MG63 (cell line): Measurements from ENCODE around the gene ZYX. TPM values are rescaled to one million over a fixed set of nuclear protein-coding genes. Genes with fewer than 3 reads are reported as not detected.
"Not testable (repeated sequence)": the region's sequence is repeated elsewhere in the genome, so short reads cannot be mapped to it uniquely, and the experiment has no call there.

Experiments
- DNase-seq: peaks from one replicate; pipeline ENCODE4 v3.0.0-alpha.2; 2020
- H3K27me3 ChIP-seq: fragments of 250-450 bp; sonication (Bioruptor Pico); 2 replicates; pipeline ENCODE4 v1.5.1; 2020; ENCODE audit warnings: mild to moderate bottlenecking, moderate library complexity
- H3K36me3 ChIP-seq: fragments of 250-450 bp; sonication (Bioruptor Pico); 2 replicates; pipeline ENCODE4 v1.5.1; 2020; ENCODE audit warnings: mild to moderate bottlenecking, moderate library complexity
- H3K4me3 ChIP-seq: fragments of 250-450 bp; sonication (Bioruptor Pico); 2 replicates; pipeline ENCODE4 v1.5.1; 2020; ENCODE audit warnings: mild to moderate bottlenecking, moderate library complexity
- H3K9me3 ChIP-seq: fragments of 250-450 bp; sonication (Bioruptor Pico); 2 replicates; pipeline ENCODE4 v1.5.1; 2020; ENCODE audit warnings: mild to moderate bottlenecking, moderate library complexity
- total RNA-seq: library from RNA; depleted of rRNA; stranded (reverse); fragments of >200 nt; shearing (Covaris generic); gene quantifications from 2 replicates; pipeline ENCODE4 v1.2.3, GENCODE V29; 2014; ENCODE audit warnings: low replicate concordance

ZYX gene
- total RNA-seq, 1 experiment from 2014 or later: 30.9 TPM

- peaks cover 22% of the 10 kb centered on the region for H3K36me3 ChIP-seq
- no peak for DNase-seq
- H3K9me3 ChIP-seq: no peaks in the 10 kb centered on the region
- no peak overlapping the region for H3K4me3 ChIP-seq
- H3K27me3 ChIP-seq: no peaks in the 10 kb centered on the region
Observed at GRCh38 chr7:143390104-143390772, 9.1 kb downstream of the ZYX start.

GRCh38 chr7:143390773-143391317 is 9.7 kb downstream of the ZYX start:
- peaks cover 19% of the 10 kb centered on the region for H3K36me3 ChIP-seq

GRCh38 chr7:143391462-143392404 is 10.6 kb downstream of the ZYX start:
- no peak for DNase-seq
- Histone ChIP-seq H3K36me3 (peaks cover 17% of the 10 kb centered on the region), H3K27me3 (no peaks in the 10 kb centered on the region), H3K4me3 (no peak overlapping the region), H3K9me3 (no peaks in the 10 kb centered on the region)

More at GRCh38 chr7:143390773-143391317, 9.7 kb downstream of the ZYX start:
- no peak overlapping the region for H3K4me3 ChIP-seq
- no peaks in the 10 kb centered on the region for H3K9me3 ChIP-seq
- DNase-seq: no peak
- no peaks in the 10 kb centered on the region for H3K27me3 ChIP-seq

GRCh38 chr7:143392427-143392826 is 11.3 kb downstream of the ZYX start:
- peaks cover 12% of the 10 kb centered on the region for H3K36me3 ChIP-seq
- not testable (repeated sequence) for H3K4me3 ChIP-seq, H3K27me3 ChIP-seq, DNase-seq, H3K9me3 ChIP-seq

- no peaks in the 10 kb centered on the region for H3K9me3 ChIP-seq
- H3K36me3 ChIP-seq: peaks cover 12% of the 10 kb centered on the region
- DNase-seq: no peak
- H3K27me3 ChIP-seq: no peaks in the 10 kb centered on the region
- H3K4me3 ChIP-seq: no peak overlapping the region
Observed at GRCh38 chr7:143392875-143393266, 11.7 kb downstream of the ZYX start.

GRCh38 chr7:143393267-143394041 is 12.3 kb downstream of the ZYX start:
- no peak for DNase-seq
- Histone ChIP-seq H3K27me3 (no peaks in the 10 kb centered on the region), H3K9me3 (no peaks in the 10 kb centered on the region), H3K36me3 (peaks cover 12% of the 10 kb centered on the region), H3K4me3 (no peak overlapping the region)

GRCh38 chr7:143394068-143394467 is 12.9 kb downstream of the ZYX start:
- Histone ChIP-seq H3K4me3 (no peak overlapping the region), H3K9me3 (no peaks in the 10 kb centered on the region), H3K36me3 (peaks cover 12% of the 10 kb centered on the region), H3K27me3 (no peaks in the 10 kb centered on the region)
- no peak for DNase-seq

GRCh38 chr7:143394777-143395176 is 13.6 kb downstream of the ZYX start:
- DNase-seq: no peak
- Histone ChIP-seq H3K36me3 (peaks cover 9% of the 10 kb centered on the region), H3K4me3 (no peak overlapping the region), H3K27me3 (no peaks in the 10 kb centered on the region), H3K9me3 (no peaks in the 10 kb centered on the region)

- H3K27me3 ChIP-seq: no peaks in the 10 kb centered on the region
- H3K4me3 ChIP-seq: no peak overlapping the region
- no peak for DNase-seq
- H3K9me3 ChIP-seq: no peaks in the 10 kb centered on the region
- peaks cover 4% of the 10 kb centered on the region for H3K36me3 ChIP-seq
Observed at GRCh38 chr7:143395187-143396149, 14.3 kb downstream of the ZYX start.

GRCh38 chr7:143396182-143396581 is 15.0 kb downstream of the ZYX start:
- H3K27me3 ChIP-seq: no peaks in the 10 kb centered on the region
- H3K4me3 ChIP-seq: no peak overlapping the region
- no peaks in the 10 kb centered on the region for H3K9me3 ChIP-seq
- DNase-seq: no peak
- H3K36me3 ChIP-seq: peaks cover under 1% of the 10 kb centered on the region

- H3K4me3 ChIP-seq: no peak overlapping the region
- no peaks in the 10 kb centered on the region for H3K36me3 ChIP-seq
- no peaks in the 10 kb centered on the region for H3K27me3 ChIP-seq
- DNase-seq: no peak
- H3K9me3 ChIP-seq: no peaks in the 10 kb centered on the region
Observed at GRCh38 chr7:143396625-143397556, 15.7 kb downstream of the ZYX start.

- no peaks in the 10 kb centered on the region for H3K9me3 ChIP-seq
- H3K36me3 ChIP-seq: no peaks in the 10 kb centered on the region
- H3K27me3 ChIP-seq: no peaks in the 10 kb centered on the region
- no peak overlapping the region for H3K4me3 ChIP-seq
- DNase-seq: no peak
Observed at GRCh38 chr7:143397710-143398530, 16.8 kb downstream of the ZYX start.

GRCh38 chr7:143398616-143399015 is 17.5 kb downstream of the ZYX start:
- Histone ChIP-seq H3K9me3 (no peaks in the 10 kb centered on the region), H3K4me3 (no peak overlapping the region), H3K27me3 (no peaks in the 10 kb centered on the region), H3K36me3 (no peaks in the 10 kb centered on the region)
- no peak for DNase-seq

- Histone ChIP-seq H3K27me3 (no peaks in the 10 kb centered on the region), H3K4me3 (no peak overlapping the region), H3K36me3 (no peaks in the 10 kb centered on the region), H3K9me3 (no peaks in the 10 kb centered on the region)
- no peak for DNase-seq
Observed at GRCh38 chr7:143399151-143399550, 18.0 kb downstream of the ZYX start.
